Endodermal cell (in vitro differentiated cells): ENCODE measurements around the gene HECW1. TPM values are rescaled to one million over a fixed set of nuclear protein-coding genes. Genes with fewer than 3 reads are reported as not detected.

Experiments
- DNase-seq: peaks from one replicate; pipeline ENCODE4 v3.0.0-alpha.2; 2017
- H3K27ac ChIP-seq: 2 replicates; pipeline ENCODE4 v1.5.1; 2013; ENCODE audit warnings: mild to moderate bottlenecking, low read depth, low read length, moderate library complexity
- H3K27me3 ChIP-seq: 2 replicates; pipeline ENCODE4 v1.6.1; 2013; ENCODE audit warnings: mild to moderate bottlenecking, low read length, moderate library complexity; ENCODE audit not compliant: insufficient read depth, control insufficient read depth, poor library complexity, severe bottlenecking
- H3K36me3 ChIP-seq: 2 replicates; pipeline ENCODE4 v1.7.0; 2013; ENCODE audit warnings: mild to moderate bottlenecking, low read length, moderate library complexity; ENCODE audit not compliant: control insufficient read depth, insufficient read depth
- H3K4me1 ChIP-seq: one replicate; pipeline ENCODE4 v1.7.0; 2013; ENCODE audit warnings: low read length; ENCODE audit not compliant: control insufficient read depth, insufficient read depth
- H3K4me3 ChIP-seq: 2 replicates; pipeline ENCODE4 v1.5.1; 2013; ENCODE audit warnings: mild to moderate bottlenecking, low read length, moderate library complexity
- H3K9ac ChIP-seq: 2 replicates; pipeline ENCODE4 v1.6.1; 2013; ENCODE audit warnings: mild to moderate bottlenecking, low read length, moderate library complexity; ENCODE audit not compliant: poor library complexity, severe bottlenecking; ENCODE audit errors: extremely low read depth
- H3K9me3 ChIP-seq: 2 replicates; pipeline ENCODE4 v1.6.1; 2013; ENCODE audit warnings: mild to moderate bottlenecking, low read length, moderate library complexity; ENCODE audit not compliant: control insufficient read depth
- H3K27ac Mint-ChIP-seq: 2 replicates; pipeline ENCODE4 v1.8.0; 2020; ENCODE audit warnings: mixed read lengths
- H3K27me3 Mint-ChIP-seq: 2 replicates; pipeline ENCODE4 v1.8.0; 2021; ENCODE audit warnings: mild to moderate bottlenecking, mixed read lengths; ENCODE audit not compliant: insufficient read depth
- H3K36me3 Mint-ChIP-seq: 2 replicates; pipeline ENCODE4 v1.8.0; 2020; ENCODE audit warnings: low read depth, mixed read lengths
- H3K4me1 Mint-ChIP-seq: 2 replicates; pipeline ENCODE4 v1.8.0; 2020; ENCODE audit warnings: mixed read lengths
- H3K4me3 Mint-ChIP-seq: 2 replicates; pipeline ENCODE4 v1.8.0; 2020; ENCODE audit warnings: mild to moderate bottlenecking, moderate library complexity, mixed read lengths
- H3K9me3 Mint-ChIP-seq: 2 replicates; pipeline ENCODE4 v1.8.0; 2020; ENCODE audit warnings: mild to moderate bottlenecking, mixed read lengths
- CTCF ChIP-seq: fragments of 200-600 bp; sonication (generic); conservative IDR thresholded peaks from 2 replicates; pipeline ENCODE4 v1.5.0; 2021; ENCODE audit warnings: antibody characterized with exemption, mild to moderate bottlenecking
- WGBS, 2 experiments: methylation state at CpG; one replicate each; pipeline versions ENCODE4 v1.1.5 to v1.1.7; 2013; ENCODE audit warnings: missing lambda C conversion rate in 2 of 2, mixed read lengths in 1 of 2; ENCODE audit not compliant: insufficient coverage in 1 of 2, insufficient read length in 1 of 2; 5-methylcytosine and 5-hydroxymethylcytosine counted together
- total RNA-seq, 2 donors: library from RNA; stranded (reverse); fragmentation: NEBNext Ultra II Directional in 1 of 2; extraction: Animal tissue kit (Norgen Biotek cat#: 25700) in 1 of 2; gene quantifications; 2 replicates in 1 of 2; 3 replicates in 1 of 2; pipeline ENCODE4 v1.2.1, GENCODE V29; 2021

The HECW1 gene
- total RNA-seq, 2 donors from 2014 or later: 4.6 to 12.0 TPM

GRCh38 chr7:43195256-43195655, 82.8 kb downstream of the HECW1 start:
- Histone ChIP-seq H3K36me3 (no peaks in the 10 kb centered on the region), H3K9me3 (no peaks in the 10 kb centered on the region), H3K4me1 (no peaks in the 10 kb centered on the region), H3K4me3 (no peak overlapping the region), H3K27ac (no peak overlapping the region), H3K27me3 (no peaks in the 10 kb centered on the region), H3K9ac (no peak overlapping the region)
- no peak for DNase-seq
- Mint-ChIP-seq H3K27ac (no peak overlapping the region), H3K4me3 (no peak overlapping the region), H3K27me3 (no peaks in the 10 kb centered on the region), H3K36me3 (no peaks in the 10 kb centered on the region), H3K4me1 (peaks cover 13% of the 10 kb centered on the region), H3K9me3 (no peaks in the 10 kb centered on the region)
- TF ChIP-seq CTCF: no peak
- 85 to 92% methylated on average over 5 to 7 of the region's 7 CpGs for WGBS, 2 experiments

GRCh38 chr7:43195768-43196167, 83.3 kb downstream of the HECW1 start:
- Mint-ChIP-seq H3K27me3 (no peaks in the 10 kb centered on the region), H3K36me3 (no peaks in the 10 kb centered on the region), H3K9me3 (no peaks in the 10 kb centered on the region), H3K4me3 (no peak overlapping the region), H3K27ac (no peak overlapping the region), H3K4me1 (peaks cover 16% of the 10 kb centered on the region)
- TF ChIP-seq CTCF: no peak
- no peaks in the 10 kb centered on the region for H3K36me3 ChIP-seq
- H3K9ac ChIP-seq: no peak overlapping the region
- H3K4me3 ChIP-seq: no peak overlapping the region
- H3K9me3 ChIP-seq: no peaks in the 10 kb centered on the region
- no peaks in the 10 kb centered on the region for H3K4me1 ChIP-seq
- H3K27me3 ChIP-seq: no peaks in the 10 kb centered on the region
- 93 to 96% methylated on average over 3 to 5 of the region's 5 CpGs for WGBS, 2 experiments
- no peak for DNase-seq
- H3K27ac ChIP-seq: no peak overlapping the region

GRCh38 chr7:43196379-43196778, 83.9 kb downstream of the HECW1 start:
- DNase-seq: no peak
- no peaks in the 10 kb centered on the region for H3K36me3 Mint-ChIP-seq
- Histone ChIP-seq H3K36me3 (no peaks in the 10 kb centered on the region), H3K27ac (no peak overlapping the region), H3K27me3 (no peaks in the 10 kb centered on the region), H3K9me3 (no peaks in the 10 kb centered on the region), H3K9ac (no peak overlapping the region), H3K4me3 (no peak overlapping the region), H3K4me1 (no peaks in the 10 kb centered on the region)
- no peak overlapping the region for H3K4me3 Mint-ChIP-seq
- no peaks in the 10 kb centered on the region for H3K27me3 Mint-ChIP-seq
- H3K27ac Mint-ChIP-seq: no peak overlapping the region
- WGBS, 2 experiments: 76 to 91% methylated on average over 3 to 5 of the region's 5 CpGs
- H3K4me1 Mint-ChIP-seq: peaks cover 16% of the 10 kb centered on the region
- H3K9me3 Mint-ChIP-seq: no peaks in the 10 kb centered on the region
- TF ChIP-seq CTCF: no peak
